Stomach (tissue), 4 donors: ENCODE data around the gene SMAD1.

Experiments used
- EP300 ChIP-seq: sonication (generic); formaldehyde crosslinking; IDR thresholded peaks from one replicate; pipeline ENCODE4 v1.6.1; 2017; ENCODE audit warnings: antibody characterized with exemption
- POLR2AphosphoS5 ChIP-seq, 3 donors: sonication (generic); formaldehyde crosslinking; IDR thresholded peaks; one replicate each; pipeline ENCODE4 v1.6.1; 2016; ENCODE audit warnings: antibody characterized with exemption in 3 of 3
- TF ChIP-seq, protein P1 (sequence below), 7 experiments: fragments of 450-650 bp in 4 of 7; fragments of 200-600 bp in 3 of 7; sonication (generic) in 3 of 7; IDR thresholded peaks; one replicate each; pipeline ENCODE4 v1.5.1; 2016 to 2019; ENCODE audit warnings: antibody characterized with exemption in 7 of 7, control low read depth in 2 of 7, mild to moderate bottlenecking in 1 of 7

DNA sequence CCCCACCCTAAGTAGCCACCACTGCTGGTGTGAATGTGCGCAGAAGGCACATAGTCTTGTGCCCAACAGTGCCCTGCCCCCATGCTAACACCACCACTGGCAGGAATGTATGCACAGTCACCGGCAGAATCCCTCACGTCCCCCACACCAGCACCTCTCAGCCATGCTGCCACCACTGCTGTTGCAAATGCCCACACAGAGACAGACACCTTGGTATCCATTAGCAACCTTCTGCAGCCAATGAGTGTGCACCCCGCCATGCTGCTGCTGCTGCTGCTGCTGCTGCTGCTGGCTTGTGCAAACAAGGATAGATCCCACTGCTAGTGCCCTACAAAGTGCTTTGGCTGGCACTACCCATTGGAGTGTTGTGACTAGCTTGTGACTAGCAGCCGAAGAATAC, 85.1 kb downstream of the SMAD1 start:
- TF ChIP-seq, protein P1, sequence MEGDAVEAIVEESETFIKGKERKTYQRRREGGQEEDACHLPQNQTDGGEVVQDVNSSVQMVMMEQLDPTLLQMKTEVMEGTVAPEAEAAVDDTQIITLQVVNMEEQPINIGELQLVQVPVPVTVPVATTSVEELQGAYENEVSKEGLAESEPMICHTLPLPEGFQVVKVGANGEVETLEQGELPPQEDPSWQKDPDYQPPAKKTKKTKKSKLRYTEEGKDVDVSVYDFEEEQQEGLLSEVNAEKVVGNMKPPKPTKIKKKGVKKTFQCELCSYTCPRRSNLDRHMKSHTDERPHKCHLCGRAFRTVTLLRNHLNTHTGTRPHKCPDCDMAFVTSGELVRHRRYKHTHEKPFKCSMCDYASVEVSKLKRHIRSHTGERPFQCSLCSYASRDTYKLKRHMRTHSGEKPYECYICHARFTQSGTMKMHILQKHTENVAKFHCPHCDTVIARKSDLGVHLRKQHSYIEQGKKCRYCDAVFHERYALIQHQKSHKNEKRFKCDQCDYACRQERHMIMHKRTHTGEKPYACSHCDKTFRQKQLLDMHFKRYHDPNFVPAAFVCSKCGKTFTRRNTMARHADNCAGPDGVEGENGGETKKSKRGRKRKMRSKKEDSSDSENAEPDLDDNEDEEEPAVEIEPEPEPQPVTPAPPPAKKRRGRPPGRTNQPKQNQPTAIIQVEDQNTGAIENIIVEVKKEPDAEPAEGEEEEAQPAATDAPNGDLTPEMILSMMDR (IDR thresholded peaks at IDR 0.05) = no peak
- TF ChIP-seq EP300 (no peak), POLR2AphosphoS5 (IDR thresholded peaks at IDR 0.05) (no peak)
